ENCODE data around the gene KNDC1.

DNA sequence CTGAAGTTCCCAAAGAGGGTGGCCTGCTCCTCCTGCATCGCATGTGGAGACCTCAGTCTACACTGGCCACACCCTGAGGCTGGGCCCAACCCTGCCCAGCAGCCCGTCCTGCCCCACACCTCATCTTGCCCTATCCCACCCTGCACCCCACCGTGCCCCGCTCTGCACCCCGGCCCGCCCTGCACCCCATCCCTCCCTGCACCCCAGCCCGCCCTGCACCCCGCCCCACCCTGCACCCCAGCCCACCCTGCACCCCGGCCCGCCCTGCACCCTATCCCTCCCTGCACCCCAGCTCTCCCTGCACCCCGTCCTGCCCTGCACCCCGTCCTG is 92.2 kb downstream of the KNDC1 start:
- TF ChIP-seq, protein P1, sequence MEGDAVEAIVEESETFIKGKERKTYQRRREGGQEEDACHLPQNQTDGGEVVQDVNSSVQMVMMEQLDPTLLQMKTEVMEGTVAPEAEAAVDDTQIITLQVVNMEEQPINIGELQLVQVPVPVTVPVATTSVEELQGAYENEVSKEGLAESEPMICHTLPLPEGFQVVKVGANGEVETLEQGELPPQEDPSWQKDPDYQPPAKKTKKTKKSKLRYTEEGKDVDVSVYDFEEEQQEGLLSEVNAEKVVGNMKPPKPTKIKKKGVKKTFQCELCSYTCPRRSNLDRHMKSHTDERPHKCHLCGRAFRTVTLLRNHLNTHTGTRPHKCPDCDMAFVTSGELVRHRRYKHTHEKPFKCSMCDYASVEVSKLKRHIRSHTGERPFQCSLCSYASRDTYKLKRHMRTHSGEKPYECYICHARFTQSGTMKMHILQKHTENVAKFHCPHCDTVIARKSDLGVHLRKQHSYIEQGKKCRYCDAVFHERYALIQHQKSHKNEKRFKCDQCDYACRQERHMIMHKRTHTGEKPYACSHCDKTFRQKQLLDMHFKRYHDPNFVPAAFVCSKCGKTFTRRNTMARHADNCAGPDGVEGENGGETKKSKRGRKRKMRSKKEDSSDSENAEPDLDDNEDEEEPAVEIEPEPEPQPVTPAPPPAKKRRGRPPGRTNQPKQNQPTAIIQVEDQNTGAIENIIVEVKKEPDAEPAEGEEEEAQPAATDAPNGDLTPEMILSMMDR (IDR thresholded peaks at IDR 0.05), result no peak
- no peak for TF ChIP-seq POLR2A (IDR thresholded peaks at IDR 0.05)

Measured in right lobe of liver (tissue), 4 donors.